ENCODE measurements around the gene NHLRC3.
"Not testable (repeated sequence)": the region's sequence is repeated elsewhere in the genome, so short reads cannot be mapped to it uniquely, and the experiment has no call there.

Gene NHLRC3

DNA sequence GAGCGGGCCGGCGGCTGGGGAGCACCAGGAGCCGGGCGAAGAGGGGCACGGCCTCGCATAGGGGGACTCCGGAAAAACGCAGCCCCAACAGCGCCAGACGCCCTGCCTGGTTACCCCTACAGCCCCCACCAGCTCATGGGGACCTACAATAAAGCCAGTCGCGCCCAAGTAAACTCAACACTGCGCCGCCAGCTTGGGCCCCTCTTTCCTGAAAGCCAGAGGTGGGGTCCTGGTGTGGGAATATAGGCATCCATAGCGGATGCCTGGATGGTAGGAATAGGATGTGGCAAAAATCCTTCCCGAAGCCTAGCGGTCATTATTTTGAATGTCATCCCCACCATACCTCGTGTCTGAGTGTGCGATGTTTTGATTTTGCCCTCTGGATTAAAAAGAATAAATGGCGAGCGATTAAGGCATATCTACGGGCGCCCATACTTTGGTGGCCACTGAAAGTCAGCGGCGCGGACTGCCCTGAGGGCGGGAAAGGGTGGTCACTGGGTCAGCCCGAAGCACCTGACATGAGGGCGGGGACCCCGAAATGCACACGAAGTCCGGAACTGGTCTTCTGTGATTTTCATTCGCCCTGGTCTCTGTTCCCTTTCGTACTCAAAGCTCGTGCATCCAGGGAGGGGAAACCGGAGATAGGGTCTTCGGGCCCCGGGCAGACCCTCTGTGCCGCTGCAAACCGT is at the start of gene NHLRC3, which contains the start of gene PROSER1:
TSS of gene NHLRC3 (plus strand) at position 577 of the 689 bp plus-strand sequence. CDS start 184 bp downstream, outside the sequence.
TSS of gene PROSER1 (minus strand) at position 210 of the 689 bp plus-strand sequence. CDS start 847 bp downstream, outside the sequence.
- no peak for TF ChIP-seq CTCF (IDR thresholded peaks at IDR 0.05; ENCODE audit: low read depth, low read length)
- DNase-seq (ENCODE audit: extremely low read depth, low read depth): peak; percentile 88

DNA sequence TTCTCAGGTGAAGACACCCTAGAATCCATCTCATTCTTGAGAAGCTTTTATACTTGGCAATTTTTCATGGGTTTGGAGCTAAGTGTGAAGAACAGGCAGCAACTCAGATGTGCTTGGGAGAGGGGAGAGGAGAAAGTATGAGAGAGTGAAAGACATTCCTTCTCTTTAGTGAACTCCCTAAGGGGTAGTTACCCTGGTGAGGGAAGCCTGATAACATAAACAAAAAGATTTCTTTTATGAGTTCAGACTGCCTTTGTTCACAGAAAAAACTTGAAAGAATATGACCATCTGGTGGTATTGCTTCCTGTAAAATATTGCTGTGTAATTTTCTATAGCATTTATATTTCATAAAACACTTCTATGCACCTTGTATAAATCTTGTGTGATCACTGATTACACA is 47.6 kb upstream of the NHLRC3 start, which contains the start of gene STOML3:
TSS of gene STOML3 (minus strand) at position 139 of the 400 bp plus-strand sequence. CDS start at position 29, 110 bp downstream.
- TF ChIP-seq CTCF (IDR thresholded peaks at IDR 0.05; ENCODE audit: low read depth, low read length): no peak
- DNase-seq (ENCODE audit: extremely low read depth, low read depth): no peak

GRCh38 chr13:38993381-38993780 is 44.9 kb upstream of the NHLRC3 start:
- no peak for DNase-seq (ENCODE audit: extremely low read depth, low read depth)
- no peak for TF ChIP-seq CTCF (IDR thresholded peaks at IDR 0.05; ENCODE audit: low read depth, low read length)

- DNase-seq (ENCODE audit: extremely low read depth, low read depth): no peak
- TF ChIP-seq CTCF (IDR thresholded peaks at IDR 0.05; ENCODE audit: low read depth, low read length): no peak
Observed at GRCh38 chr13:38998739-38999138, 39.5 kb upstream of the NHLRC3 start.

DNA sequence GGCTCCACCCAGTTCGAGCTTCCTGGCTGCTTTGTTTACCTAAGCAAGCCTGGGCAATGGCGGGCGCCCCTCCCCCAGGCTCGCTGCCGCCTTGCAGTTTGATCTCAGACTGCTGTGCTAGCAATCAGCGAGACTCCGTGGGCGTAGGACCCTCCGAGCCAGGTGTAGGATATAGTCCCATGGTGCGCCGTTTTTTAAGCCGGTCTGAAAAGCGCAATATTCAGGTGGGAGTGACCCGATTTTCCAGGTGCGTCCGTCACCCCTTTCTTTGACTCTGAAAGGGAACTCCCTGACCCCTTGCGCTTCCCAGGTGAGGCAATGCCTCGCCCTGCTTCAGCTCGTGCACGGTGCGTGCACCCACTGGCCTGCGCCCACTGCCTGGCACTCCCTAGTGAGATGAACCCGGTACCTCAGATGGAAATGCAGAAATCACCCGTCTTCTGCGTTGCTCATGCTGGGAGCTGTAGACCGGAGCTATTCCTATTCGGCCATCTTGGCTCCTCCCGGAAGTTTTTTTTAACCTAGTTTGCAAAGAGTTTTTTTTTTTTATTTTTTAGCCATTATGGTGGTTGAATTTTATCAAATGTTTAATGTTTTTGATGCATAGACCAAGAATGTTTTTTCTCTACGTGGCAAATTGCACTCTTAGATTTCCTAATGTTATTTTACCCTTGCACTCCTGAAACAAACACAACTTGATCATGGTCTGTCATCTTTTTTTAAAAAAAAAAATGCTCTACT is 31.7 kb upstream of the NHLRC3 start:
- DNase-seq (ENCODE audit: extremely low read depth, low read depth): not testable (repeated sequence)

DNA sequence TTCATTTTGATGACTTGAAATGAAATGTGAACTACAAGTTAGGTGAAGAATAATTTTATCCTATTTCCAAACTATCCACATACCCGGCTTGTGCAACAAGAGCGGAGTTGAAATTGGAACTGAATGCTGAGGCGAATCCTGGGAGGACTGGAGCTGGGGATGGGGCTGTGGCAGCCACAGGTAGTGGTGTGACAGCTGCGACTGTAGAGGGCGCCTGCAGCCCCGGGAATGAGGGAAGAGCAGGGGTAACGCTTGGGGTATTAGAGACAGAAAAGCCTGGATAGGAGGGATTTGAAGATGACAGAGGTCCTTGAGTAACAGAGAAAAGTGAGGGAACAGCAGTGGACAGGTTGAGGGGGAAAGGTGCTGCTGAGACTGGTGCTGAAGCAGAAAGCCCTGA is 25.6 kb upstream of the NHLRC3 start:
- no peak for DNase-seq (ENCODE audit: extremely low read depth, low read depth)

DNA sequence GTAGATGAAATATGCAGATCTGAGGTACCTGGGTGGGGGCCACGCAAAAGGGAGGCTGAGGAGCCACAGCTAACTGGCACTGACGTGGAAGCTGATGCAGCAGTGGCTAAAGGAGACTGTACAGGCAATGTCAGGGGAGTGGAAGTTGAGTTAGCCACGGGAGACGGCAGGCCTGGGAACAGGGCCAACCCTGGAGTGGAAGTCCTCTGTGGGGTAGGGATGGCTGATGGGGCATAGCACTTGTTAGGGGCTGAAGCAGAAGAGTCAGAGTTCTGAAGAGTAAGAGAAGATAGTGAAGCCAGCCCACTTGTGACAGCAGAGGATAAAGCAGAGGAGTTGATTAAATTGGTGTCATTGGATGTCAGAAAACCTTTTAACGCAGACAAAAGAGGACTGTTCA is 24.8 kb upstream of the NHLRC3 start:
- no peak for TF ChIP-seq CTCF (IDR thresholded peaks at IDR 0.05; ENCODE audit: low read depth, low read length)
- no peak for DNase-seq (ENCODE audit: extremely low read depth, low read depth)

More for the DNA sequence above, 25.6 kb upstream of the NHLRC3 start:
- no peak; the same call in 1 of the 2 replicates for TF ChIP-seq CTCF (IDR thresholded peaks at IDR 0.05; ENCODE audit: low read depth, low read length)

Data from AG09319 (cell line).